HG02885 (cell line): ENCODE measurements around the gene LRSAM1.
A peak's percentile ranks its signal among the peaks of the same experiment; 100 is the strongest.

Source experiments
- ATAC-seq: cut with Tn5 transposase; IDR thresholded peaks from one replicate; pipeline ENCODE4 v1.9.1; 2021; ENCODE audit warnings: mild to moderate bottlenecking; ENCODE audit not compliant: unreplicated experiment, poor library complexity

The LRSAM1 gene

DNA sequence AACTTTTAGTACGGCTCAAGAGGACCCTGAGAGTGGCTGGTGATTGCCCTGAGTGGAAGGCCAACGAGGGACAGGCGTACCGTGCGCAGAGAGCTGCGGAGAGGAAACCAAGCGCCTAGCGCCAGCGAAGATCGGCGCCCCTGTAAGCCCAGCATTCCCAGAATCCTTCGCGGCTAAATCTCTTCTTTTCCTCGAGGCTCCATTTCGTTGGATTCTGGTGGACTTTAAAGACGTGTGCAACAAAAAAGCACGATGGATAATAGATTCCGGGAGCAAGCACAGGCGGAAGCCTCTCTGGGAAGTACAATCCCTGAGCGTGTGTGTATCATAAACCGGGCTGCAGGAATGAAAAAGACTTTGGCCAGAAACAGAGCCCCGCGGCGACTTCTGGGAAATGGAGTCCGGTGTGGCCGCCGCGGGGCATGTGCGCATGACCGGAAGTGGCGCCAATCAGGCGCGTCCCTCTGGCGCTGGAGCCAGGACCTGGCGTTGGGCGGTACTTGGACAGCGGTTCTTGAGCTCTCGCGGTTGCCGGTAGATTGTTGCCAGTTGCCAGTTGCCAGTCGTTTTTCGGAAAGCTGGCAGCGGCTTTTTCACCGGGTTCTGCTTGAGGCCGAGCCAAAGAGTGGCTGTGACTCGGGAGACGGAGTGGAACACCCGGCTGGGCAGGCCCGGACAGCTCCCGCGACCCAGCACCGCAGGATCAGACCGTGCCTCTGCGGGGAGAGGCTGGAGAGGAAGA, 27.2 kb upstream of the LRSAM1 start, which contains the start of gene ZNF79:
TSS of gene ZNF79 (plus strand) at position 449 of the 742 bp plus-strand sequence. CDS start 406 bp downstream, outside the sequence.
- ATAC-seq: peak; percentile 85

DNA sequence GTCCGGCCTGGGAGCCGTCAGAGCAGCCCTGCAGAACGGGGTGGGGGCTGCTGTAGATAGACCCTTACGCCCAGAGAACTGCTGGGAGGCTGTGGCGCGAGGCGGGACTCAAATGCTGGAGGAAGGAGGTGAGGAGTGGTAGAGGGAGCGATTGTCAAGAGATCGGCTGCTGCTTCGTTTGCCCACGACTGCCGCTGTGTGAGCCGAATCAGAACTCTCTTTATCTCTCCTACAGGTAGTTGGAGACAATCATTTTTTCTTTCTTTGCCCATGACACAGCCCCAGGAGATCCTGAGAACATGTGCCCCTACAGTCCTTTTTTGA, 26.7 kb upstream of the LRSAM1 start:
- ATAC-seq: peak; percentile 15

DNA sequence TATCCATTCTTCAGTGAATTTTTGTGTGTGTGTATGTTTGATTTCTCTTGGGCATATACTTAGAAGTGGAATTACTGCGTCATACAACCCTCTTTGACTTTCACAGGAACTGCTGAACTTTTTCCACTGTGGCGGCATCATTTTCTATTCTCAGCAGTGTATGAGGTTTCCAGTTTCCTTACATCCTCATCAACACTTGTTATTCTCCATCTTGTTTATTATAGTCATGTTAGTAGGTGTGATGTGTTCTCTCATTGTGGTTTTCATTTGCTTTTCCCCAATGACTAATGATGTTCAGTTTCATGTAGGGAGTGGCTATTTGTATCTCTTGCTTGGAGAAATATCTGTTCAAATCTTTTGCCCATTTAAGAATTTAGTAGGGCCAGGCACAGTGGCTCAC, 24.6 kb upstream of the LRSAM1 start:
- no peak for ATAC-seq

DNA sequence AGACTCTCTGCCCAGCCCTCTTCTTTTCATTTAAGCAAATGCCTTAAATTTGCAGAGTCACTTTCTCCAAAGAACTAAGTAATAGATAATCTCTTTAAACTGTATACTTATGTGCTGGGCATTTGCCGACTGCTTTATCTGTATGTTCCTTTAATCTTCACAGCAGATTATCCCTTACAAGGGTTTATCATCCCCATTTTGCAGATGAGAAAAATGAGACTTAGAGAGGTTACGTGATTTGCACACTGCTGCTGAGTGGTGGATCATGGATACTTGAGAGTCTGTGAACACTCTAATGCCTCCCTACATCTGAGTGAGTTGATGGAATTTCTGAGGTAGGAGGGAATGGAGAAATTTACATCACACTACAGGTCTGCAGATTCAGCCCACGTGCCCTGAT, 23.0 kb upstream of the LRSAM1 start:
- no peak for ATAC-seq

DNA sequence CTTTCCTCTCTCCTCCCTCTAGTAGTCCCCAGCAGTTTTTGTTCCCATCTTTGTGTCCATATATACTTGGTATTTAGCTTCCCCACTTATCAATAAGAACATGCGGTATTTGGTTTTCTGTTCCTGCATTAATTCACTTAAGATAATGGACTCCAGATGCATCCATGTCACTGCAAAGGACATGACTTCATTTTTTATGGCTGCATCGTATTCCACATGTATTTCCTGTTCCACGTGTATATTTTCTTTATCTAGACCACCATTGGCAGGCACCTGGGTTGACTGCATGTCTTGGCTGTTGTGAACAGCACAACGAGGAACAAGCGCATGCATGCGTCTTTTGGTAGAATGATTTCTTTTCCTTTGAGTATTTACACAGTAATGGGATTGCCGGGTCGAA, 20.9 kb upstream of the LRSAM1 start:
- no peak for ATAC-seq

DNA sequence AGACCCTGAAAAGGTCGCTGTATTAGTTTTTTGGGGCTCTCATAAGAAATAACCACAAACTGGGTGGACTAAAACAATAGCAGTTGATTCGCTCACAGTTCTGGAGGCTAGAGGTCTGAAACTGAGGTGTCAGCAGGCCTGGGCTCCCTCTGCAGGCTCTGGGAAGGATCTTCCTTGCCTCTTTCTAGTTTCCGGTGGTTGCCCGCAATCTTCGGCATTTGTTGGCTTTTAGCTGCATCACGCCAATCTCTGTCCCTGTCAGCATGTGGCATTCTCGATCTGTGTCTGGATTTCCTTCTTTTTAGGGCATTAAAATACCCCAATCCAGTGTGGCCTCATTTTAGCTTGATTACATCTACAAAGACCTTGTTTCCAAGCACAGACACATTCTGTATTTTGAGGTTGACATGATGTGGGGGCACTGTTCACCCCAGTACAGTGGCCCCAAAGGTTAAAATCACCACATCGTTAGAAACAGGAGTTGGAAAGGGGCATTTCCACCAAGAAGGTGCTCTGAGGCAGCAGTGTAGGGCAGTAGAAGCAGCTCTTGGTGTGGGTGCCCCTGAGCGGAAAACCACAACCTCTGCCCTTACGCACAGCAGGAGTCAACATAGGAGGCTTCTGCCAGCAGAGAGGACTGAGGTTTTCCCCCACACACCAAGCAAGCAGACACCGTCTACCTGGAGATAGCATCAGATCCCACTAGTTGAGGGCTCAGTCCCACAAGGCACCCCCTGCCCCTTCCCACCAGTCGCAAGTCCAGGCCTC, 13.6 kb upstream of the LRSAM1 start:
- ATAC-seq: no peak

DNA sequence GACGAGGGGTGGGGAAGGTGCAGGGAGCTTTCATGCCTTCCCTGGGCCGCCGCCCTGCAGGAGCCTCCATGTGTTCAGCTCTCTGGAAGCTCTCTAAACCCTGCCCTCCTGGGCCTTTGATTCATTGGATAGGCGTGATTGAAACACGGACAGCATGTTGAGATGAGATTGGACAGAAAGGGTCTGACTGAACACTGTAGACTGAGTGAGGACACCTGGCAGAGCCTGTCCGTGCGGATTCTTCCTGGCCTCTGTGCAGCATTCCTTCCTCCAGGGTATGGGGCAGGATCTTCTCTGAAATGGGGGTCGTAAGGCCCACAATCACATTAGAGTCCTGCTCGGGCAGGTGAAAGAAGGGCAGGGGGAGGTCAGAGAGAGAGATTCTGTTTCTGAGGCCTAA, 12.9 kb upstream of the LRSAM1 start:
- no peak for ATAC-seq

DNA sequence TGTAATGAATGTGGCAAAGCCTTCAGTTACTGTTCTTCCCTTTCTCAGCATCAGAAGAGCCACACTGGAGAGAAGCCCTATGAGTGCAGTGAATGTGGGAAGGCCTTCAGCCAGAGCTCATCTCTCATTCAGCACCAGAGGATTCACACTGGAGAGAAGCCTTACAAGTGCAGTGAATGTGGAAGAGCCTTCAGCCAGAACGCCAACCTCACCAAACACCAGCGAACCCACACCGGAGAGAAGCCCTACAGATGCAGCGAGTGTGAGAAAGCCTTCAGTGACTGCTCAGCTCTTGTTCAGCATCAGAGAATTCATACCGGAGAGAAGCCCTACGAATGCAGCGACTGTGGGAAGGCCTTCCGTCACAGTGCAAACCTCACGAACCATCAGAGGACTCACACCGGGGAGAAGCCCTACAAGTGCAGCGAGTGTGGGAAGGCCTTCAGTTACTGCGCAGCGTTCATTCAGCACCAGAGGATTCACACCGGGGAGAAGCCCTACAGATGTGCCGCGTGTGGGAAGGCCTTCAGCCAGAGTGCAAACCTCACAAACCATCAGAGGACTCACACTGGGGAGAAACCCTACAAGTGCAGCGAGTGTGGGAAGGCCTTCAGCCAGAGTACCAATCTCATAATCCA, 6.9 kb upstream of the LRSAM1 start:
- ATAC-seq: no peak

DNA sequence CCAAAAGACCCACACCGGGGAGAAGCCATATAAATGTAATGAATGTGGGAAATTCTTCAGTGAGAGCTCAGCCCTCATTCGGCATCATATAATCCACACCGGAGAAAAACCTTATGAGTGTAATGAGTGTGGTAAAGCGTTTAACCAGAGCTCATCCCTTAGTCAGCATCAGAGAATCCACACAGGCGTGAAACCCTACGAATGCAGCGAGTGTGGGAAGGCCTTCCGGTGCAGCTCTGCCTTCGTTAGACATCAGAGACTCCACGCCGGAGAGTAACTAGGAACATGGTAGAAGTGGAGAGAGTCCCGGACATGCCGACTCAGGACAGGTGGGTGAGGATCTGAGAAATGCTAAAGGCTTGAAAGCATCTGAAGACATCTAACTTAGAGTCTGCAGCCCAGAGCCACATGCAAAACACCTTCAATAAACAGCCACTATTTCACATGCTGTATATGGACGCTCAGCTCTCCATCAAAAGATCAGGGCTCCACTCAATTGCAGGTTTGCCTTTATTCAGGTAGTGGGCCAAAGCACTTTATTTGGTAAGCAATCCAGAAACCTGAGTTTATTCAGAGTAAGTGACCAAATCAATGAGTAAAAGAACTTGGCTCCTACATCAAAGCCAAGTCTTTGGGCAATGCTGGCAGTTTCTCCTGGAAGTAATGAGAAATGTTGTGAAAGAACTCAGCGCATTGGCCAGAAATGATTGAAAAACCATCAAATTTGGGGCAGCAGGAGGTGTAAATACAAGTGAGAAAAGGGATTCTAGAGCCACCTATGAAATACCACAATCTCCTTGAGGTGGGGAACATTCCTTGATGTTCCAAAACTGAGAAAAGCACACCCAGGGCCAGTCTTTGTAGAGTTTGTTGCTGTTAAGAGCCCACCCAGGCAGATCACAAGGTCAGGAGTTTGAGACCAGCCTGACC, 6.1 kb upstream of the LRSAM1 start:
- ATAC-seq: no peak

DNA sequence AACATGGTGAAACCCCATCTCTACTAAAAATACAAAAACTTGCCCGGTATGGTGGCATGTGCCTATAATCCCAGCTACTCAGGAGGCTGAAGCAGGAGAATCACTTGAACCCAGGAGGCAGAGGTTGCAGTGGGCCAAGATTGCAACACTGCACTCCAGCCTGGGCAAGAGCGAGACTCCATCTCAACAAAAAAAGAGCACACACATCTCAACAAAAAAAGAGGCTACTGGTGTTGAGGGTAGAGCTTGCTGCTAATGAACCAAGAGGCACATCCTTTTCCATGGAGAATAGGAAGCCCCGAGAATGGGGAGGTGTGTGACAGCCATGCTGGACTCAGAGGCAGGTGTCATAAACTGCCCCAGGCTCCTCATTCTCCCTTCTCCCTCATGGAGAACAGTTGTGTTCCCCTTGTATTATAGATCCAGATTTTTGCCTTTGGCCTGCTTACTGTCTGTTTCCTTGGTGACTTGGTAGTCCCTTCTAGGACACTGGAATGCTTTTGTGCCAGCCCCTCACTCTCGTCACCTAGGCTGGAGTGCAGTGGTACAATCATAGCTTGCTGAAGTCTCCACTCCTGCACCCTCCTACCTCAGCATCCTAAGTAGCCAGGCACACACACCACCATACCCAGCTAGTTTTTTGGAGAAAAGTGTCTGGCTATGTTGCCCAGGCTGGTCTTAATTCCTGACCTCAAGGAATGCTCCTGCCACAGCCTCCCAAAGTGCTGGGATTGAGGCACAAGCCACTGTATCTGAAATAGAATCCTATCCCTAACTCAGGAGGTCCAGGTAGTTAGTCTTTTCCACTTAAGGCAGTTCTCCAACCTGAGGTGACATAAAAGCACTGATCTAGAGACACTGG, 5.2 kb upstream of the LRSAM1 start:
- ATAC-seq: no peak

DNA sequence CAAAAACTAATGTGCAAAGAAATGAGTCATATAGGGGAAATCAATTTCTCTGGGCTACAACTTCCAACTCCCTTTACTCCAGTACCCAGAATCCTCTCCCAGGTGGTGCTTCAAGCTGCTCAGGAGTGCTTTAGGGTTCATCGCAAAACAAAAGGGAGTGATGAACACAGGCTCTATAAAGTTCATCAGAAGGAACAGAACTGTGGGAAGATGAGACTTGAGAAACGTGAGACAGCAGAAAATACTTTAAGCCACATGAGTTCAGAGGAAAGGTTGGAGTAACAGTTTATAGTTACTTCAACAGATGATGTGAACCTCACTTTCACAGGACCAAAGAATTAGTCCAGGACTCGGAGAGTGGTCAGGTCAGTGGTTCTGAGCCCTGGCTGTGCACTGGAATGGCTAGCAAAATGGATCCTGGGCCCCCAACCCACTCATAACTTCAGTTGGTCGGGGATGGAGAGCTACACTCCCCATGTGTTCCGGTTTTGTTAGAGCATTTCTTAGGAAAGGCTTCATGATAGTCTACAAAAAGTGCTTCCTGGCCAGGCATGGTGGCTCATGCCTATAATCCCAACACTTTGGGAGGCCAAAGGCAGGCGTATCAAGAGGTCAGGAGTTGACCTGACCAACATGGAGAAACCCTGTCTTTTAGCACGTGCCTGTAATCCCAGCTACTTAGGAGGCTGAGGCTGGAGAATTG, 4.4 kb upstream of the LRSAM1 start:
- ATAC-seq: no peak

DNA sequence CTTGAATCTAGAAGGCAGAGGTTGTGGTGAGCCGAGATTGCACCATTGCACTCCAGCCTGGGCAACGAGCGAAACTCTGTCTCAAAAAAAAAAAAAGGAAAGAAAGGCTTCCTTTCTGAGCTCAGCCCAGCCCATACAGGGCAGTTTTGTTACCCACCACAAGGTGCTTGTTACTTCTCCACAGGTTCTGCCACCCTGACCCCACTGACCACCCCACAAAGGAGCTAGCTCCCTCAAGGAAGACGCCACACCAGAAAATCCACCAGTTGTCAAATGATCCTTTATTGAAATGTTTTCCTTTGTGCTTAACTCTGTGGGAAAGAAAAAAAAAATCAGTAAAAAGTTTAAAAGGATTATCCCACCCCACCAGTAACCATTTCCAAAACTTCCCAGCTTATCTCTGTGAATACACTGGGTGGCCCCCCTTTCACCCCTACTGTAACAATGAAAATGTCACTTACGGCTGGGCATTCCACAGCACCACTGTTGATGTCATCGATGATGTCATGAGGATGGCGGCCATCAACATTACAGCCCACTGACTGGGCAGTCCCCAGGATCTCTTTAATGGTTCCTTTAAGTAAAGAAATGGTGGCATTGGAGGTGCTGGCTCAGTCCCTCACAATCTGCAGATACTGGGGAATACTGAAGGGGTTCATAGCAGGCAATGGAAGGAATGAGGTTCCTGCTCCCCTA, 3.7 kb upstream of the LRSAM1 start:
- ATAC-seq: no peak

DNA sequence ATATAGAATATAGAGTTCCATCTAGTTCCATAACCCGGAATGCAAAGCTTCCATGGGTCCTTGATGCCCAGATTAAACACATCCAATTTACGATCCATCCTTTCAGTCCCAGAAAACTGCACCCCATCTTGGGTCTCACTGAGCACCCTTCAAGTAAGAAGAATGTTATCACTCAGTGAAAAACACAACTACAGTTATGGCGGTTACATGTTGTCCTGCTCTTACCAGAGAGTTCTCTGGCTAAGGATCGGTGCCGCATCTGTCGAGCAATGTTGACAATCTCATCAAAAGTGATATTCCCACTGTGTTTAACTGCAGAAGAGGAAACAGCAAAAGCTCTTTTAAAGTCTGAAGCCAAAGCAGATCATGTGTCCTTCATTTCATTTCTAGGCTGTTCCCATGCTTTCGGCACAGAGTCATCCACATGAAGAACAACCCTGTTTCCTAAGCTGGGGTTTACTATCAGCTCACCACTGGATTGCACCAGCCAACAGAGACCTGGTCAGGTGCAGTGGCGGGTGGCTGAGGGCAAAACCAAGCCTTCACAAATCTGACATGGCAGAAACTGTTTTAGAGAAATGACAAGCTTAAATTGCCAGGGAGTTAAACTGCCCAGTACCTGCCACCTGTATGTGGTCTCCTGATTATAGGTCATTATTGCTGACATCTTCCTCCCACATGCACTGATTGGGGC, 3.1 kb upstream of the LRSAM1 start:
- ATAC-seq: no peak

DNA sequence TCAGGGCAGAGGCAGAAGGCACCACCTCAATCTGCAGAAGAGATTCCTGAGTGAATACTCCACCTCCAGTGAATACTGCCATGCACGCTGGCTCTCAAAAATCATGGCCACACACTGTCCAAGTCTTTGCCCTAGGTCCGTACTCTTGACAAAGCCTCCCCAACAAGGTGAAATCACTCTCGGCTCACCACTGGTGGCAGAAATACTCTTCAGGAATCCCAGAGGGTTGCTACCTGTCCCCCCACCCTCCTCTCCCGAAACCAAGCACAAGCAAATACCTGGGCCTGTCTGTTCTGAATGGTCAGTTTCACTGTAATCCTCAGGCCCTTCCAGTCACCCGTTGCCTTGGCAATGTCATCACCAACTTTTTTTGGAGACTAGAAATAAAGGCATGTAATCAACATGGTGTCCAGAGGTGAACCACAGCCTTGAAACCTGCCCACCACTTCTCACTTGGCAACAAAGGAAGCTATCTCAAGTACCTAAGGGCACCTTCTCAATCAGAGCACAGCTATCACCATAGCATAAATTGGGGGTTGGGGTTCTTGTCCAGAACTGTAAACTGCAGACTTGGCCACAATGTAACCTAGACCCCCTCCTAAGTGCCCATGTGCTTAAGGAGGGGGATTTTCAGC, 1.9 kb upstream of the LRSAM1 start:
- no peak for ATAC-seq

DNA sequence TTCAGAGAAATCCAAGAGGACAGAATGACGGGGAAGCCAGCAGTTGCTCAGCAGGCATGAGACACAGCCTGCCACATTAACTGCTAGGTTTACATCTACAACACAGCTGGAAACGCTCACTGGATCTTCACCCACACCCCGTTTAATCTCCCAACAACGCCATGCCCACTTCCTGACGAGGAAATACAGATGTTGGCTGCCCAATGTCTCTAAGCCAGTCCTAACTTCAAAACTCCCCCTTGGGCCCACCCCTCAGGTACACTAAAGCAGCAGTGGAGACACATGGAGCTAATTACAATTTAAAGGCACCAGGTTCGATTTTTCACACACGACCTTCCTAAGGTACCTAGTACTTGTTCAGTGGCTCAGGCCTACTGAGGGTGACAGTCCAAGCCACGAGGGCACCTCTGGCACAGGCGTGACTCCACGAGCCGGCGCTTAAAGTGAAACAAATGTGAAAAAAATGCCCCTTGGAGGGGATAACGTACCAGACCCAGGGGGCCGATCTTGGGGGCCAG, 1.0 kb upstream of the LRSAM1 start:
- ATAC-seq: no peak

DNA sequence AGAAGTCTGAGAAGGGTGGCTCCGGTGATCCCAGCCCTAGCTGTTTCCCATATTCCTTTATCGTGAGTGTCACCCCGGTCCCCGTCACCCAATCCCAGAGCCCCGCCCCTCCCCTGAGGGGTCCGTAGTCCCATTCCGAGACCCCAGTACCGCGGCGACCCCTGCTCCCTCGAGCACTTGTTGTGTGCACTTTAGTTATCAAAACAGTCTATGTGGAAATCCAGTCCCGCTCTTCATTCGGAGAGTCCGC, 223 bp downstream of the LRSAM1 start:
- peak; percentile 28 for ATAC-seq
